Measurements from ENCODE around the gene SLC16A4. TPM values are rescaled to one million over a fixed set of nuclear protein-coding genes. Genes with fewer than 3 reads are reported as not detected.
A peak's percentile ranks its signal among the peaks of the same experiment; 100 is the strongest.

The SLC16A4 gene
- total RNA-seq, 1 donor from 2014 or later: 2.6 TPM

DNA sequence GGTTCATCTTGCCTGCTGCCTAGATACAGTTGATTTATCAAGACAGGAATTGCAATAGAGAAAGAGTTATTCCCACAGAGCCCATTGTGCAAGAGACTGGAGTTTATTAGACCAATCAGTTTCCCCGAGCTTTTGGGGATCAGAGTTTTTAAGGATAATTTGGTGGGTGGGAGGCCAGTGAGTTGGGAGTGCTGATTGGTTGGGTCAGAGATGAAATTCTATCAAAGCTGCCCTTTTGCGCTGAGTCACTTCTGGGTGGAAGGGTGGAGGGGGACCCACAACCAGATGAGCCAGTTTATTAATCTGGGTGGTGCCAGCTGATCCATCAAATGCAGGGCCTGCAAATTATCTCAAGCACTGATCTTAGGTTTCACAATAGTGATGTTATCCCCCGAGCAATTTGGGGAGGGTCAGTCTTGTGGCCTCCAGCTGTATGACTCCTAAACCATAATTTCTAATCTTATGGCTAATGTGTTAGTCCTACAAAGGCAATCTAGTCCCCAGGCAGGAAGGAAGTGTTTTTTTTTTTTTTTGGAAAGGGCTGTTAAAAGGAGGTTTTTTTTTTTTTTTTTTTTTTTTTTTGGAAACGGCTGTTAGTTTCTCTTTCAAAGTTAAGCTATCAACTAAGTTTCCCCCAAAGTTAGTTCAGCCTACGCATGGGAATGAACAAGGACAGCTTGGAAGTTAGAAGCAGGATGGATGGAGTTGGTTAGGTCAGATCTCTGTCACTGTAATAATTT, 7.4 kb downstream of the SLC16A4 start:
- intact Hi-C loops (cut with DNase I): no loop called here
- ATAC-seq: no peak

GRCh38 chr1:110380672-110381283, 10.0 kb downstream of the SLC16A4 start:
- peak; percentile 31 for ATAC-seq
- intact Hi-C loops (cut with DNase I): no loop called here
- no peak for DNase-seq (ENCODE audit: missing footprints)

More for the DNA sequence above, 7.4 kb downstream of the SLC16A4 start:
- DNase-seq (ENCODE audit: missing footprints): no peak

GRCh38 chr1:110375490-110375889, 15.3 kb downstream of the SLC16A4 start:
- ATAC-seq (no peak), DNase-seq (ENCODE audit: missing footprints) (no peak)
- intact Hi-C loops (cut with DNase I): no loop called here

GRCh38 chr1:110370827-110371226, 20.0 kb downstream of the SLC16A4 start:
- no peak for DNase-seq (ENCODE audit: missing footprints)
- no peak for ATAC-seq
- intact Hi-C loops (cut with DNase I): no loop called here

DNA sequence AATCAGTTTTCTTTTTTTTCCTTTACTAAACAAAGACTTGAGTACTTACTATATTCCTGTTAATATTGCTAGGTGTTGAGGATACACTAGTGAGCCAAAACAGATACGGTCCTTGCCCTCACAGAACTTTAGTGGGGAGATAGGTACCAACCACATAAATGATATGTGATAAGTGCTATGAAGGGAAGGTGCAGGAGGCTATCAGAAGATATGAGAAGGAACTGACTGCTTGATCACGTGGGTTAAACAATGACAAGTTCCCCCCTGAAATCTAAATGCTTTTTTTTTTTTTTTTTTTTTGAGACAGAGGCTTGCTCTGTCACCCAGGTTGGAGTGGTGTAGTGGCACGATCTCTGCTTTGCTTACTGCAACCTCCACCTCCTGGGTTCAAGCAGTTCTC, 26.6 kb downstream of the SLC16A4 start:
- DNase-seq (ENCODE audit: missing footprints): no peak
- intact Hi-C loops (cut with DNase I): no loop called here
- no peak for ATAC-seq

- ATAC-seq (no peak), DNase-seq (ENCODE audit: missing footprints) (no peak)
- intact Hi-C loops (cut with DNase I): no loop called here
These were observed 29.0 kb downstream of the SLC16A4 start for GRCh38 chr1:110361856-110362255.

DNA sequence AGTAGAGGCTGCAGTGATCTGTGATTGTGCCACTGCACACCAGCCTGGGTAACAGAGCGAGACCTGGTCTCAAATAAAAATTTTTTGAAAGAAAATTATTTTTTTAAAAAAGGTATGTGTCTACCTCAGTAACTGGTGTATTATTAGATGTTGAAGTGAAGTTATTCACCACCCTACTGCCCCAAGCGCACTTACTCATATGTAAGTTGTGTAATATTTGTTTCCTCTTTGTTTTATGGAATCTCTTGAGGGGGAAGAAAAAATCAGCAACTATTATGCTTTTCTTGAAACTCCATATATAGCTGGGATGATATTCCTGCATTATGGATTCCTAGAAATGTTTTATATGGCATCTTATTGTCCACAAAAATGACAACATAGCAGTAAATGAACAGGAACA, 30.4 kb downstream of the SLC16A4 start:
- intact Hi-C loops (cut with DNase I): no loop called here
- DNase-seq (ENCODE audit: missing footprints): no peak
- no peak for ATAC-seq

GRCh38 chr1:110356379-110356778, 34.4 kb downstream of the SLC16A4 start:
- intact Hi-C loops (cut with DNase I): no loop called here
- ATAC-seq: no peak

GRCh38 chr1:110355321-110355720, 35.5 kb downstream of the SLC16A4 start:
- no peak for ATAC-seq
- intact Hi-C loops (cut with DNase I): no loop called here
- DNase-seq (ENCODE audit: missing footprints): no peak

More at GRCh38 chr1:110356379-110356778, 34.4 kb downstream of the SLC16A4 start:
- DNase-seq (ENCODE audit: missing footprints): no peak

- DNase-seq (ENCODE audit: missing footprints) (no peak), ATAC-seq (no peak)
- intact Hi-C loops (cut with DNase I): no loop called here
These were observed 40.5 kb downstream of the SLC16A4 start for GRCh38 chr1:110350360-110350759.

DNA sequence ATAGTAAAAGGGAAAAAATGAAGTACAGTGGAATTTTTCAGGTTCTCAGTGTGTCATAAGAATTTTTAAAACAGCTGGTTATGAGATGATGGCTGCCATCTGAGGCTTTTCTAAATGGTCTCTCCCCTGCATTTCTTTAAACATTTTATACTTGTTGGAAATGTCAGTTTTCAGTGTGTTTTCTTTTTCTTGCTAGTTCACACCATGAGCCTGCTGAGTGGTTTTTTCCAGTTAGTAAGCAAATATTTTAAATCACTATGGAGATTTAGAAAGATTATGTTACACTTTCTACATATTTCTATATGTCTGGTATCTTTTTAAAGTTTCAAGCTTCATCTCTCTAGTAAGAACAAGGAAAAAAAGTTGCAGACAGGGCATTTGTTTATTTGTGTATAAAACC, 42.1 kb downstream of the SLC16A4 start:
- no peak for ATAC-seq
- intact Hi-C loops (cut with DNase I): no loop called here

DNA sequence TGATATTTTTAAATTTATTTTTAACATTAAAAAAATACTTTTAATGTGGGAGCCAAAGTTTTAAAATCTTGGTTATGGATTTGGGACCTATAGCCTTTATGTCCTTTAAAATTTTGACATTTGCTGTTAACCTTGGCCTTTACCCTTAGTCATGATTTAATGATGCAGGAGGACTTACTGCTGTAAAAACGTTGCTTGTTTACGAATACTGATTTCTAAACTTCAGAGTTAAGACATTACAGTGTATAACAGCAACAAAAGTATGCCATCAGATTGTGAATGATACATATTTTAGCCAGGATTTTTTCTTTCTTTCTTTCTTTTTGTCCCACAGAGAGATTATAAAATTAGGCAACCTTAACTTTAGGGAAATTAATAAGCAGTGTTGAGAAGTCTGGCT, 42.8 kb downstream of the SLC16A4 start:
- DNase-seq (ENCODE audit: missing footprints) (no peak), ATAC-seq (no peak)
- intact Hi-C loops (cut with DNase I): no loop called here

More for the DNA sequence above, 42.1 kb downstream of the SLC16A4 start:
- DNase-seq (ENCODE audit: missing footprints): no peak

GRCh38 chr1:110347182-110347893, 43.5 kb downstream of the SLC16A4 start:
- intact Hi-C loops (cut with DNase I): no loop called here
- DNase-seq (ENCODE audit: missing footprints) (no peak), ATAC-seq (no peak)

GRCh38 chr1:110346690-110347089, 44.1 kb downstream of the SLC16A4 start:
- no peak for ATAC-seq
- DNase-seq (ENCODE audit: missing footprints): no peak
- intact Hi-C loops (cut with DNase I): no loop called here

DNA sequence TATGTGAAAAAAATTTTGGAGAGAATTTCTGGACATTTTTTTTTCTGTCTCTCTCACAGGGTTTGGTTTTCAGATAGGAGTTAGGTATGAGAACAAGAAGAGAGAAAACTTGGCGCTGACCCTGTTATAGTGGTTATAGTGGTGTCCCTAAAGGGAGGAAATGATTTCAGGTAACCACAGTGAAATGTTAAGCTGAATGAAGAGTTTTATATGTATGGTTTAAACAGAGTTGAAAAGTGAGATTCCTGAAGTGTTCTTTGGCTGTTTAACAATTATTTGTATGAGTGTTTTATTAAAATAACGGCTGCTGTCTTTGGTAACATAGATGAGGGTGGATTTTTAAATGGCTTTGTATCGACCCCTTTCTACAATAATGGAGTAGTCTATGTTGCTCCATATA, 45.3 kb downstream of the SLC16A4 start:
- DNase-seq (ENCODE audit: missing footprints) (no peak), ATAC-seq (no peak)
- intact Hi-C loops (cut with DNase I): no loop called here

DNA sequence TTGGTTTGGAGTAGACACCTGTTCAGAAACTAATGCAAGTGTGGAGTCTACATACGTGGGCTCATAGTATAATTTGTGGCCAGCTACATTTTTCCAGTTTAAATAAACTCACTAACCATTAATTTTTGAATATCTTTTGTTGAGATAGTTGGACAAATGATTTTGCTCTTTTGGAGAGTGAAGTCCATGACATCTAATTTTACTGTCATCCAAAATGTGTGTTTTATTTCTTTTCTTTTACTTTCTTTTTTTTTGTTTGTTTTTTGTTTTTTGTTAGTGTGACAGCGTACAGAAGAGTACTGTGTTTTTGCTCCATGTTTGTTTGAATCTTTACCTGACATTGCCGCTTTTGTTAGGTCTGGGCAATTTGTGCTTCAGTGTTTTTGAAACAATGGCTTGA, 46.7 kb downstream of the SLC16A4 start:
- intact Hi-C loops (cut with DNase I): no loop called here
- DNase-seq (ENCODE audit: missing footprints): no peak
- ATAC-seq: no peak

- ATAC-seq (no peak), DNase-seq (ENCODE audit: missing footprints) (no peak)
- intact Hi-C loops (cut with DNase I): no loop called here
These were observed 47.6 kb downstream of the SLC16A4 start for GRCh38 chr1:110343249-110343648.

DNA sequence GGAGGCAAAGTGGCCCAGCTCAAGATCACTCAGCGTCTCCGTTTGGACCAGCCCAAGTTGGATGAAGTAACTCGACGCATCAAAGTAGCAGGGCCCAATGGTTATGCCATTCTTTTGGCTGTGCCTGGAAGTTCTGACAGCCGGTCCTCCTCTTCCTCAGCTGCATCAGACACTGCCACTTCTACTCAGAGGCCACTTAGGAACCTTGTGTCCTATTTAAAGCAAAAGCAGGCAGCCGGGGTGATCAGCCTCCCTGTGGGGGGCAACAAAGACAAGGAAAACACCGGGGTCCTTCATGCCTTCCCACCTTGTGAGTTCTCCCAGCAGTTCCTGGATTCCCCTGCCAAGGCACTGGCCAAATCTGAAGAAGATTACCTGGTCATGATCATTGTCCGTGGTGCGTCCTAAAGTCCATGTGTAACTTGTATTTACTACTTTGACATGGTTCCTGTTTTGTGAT, 48.9 kb downstream of the SLC16A4 start:
- intact Hi-C loops (cut with DNase I): no loop called here
- no peak for DNase-seq (ENCODE audit: missing footprints)
- no peak for ATAC-seq

DNA sequence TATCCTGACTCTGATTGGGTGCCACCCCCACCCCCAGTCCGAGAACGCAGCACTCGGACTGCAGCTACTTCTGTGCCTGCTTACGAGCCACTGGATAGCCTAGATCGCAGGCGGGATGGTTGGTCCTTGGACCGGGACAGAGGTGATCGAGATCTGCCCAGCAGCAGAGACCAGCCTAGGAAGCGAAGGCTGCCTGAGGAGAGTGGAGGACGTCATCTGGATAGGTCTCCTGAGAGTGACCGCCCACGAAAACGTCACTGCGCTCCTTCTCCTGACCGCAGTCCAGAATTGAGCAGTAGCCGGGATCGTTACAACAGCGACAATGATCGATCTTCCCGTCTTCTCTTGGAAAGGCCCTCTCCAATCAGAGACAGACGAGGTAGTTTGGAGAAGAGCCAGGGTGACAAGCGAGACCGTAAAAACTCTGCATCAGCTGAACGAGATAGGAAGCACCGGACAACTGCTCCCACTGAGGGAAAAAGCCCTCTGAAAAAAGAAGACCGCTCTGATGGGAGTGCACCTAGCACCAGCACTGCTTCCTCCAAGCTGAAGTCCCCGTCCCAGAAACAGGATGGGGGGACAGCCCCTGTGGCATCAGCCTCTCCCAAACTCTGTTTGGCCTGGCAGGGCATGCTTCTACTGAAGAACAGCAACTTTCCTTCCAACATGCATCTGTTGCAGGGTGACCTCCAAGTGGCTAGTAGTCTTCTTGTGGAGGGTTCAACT, 49.5 kb downstream of the SLC16A4 start:
- intact Hi-C loops (cut with DNase I): no loop called here
- DNase-seq (ENCODE audit: missing footprints): no peak
- no peak for ATAC-seq

- no peak for DNase-seq (ENCODE audit: missing footprints)
- no peak for ATAC-seq
- intact Hi-C loops (cut with DNase I): no loop called here
These were observed 50.7 kb downstream of the SLC16A4 start for GRCh38 chr1:110340207-110340468.

Data from Right ventricle myocardium inferior (tissue), 1 donor.